ENCODE results near the gene GPR107.

DNA sequence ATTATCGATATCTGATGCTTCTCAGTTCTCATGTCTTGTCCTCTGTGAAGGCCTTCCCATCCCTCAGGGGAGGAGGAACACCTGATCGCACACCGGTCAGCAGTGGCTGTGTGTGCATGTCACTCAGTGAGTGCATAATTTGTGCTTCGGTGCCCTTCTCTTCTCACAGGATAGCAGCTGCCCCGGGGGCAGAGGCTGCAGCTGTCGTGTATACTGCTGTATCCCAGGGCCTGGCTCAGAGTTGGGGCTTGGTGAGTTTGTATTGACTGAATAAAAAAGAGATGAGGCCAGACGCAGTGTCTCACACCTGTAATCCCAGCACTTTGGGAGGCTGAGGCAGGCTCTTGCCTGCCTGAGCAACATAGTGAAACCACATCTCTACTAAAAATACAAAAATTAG lies 68.8 kb downstream of the GPR107 start:
- TF ChIP-seq, protein P1, sequence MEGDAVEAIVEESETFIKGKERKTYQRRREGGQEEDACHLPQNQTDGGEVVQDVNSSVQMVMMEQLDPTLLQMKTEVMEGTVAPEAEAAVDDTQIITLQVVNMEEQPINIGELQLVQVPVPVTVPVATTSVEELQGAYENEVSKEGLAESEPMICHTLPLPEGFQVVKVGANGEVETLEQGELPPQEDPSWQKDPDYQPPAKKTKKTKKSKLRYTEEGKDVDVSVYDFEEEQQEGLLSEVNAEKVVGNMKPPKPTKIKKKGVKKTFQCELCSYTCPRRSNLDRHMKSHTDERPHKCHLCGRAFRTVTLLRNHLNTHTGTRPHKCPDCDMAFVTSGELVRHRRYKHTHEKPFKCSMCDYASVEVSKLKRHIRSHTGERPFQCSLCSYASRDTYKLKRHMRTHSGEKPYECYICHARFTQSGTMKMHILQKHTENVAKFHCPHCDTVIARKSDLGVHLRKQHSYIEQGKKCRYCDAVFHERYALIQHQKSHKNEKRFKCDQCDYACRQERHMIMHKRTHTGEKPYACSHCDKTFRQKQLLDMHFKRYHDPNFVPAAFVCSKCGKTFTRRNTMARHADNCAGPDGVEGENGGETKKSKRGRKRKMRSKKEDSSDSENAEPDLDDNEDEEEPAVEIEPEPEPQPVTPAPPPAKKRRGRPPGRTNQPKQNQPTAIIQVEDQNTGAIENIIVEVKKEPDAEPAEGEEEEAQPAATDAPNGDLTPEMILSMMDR (IDR thresholded peaks at IDR 0.05), result no peak
- TF ChIP-seq JUNB (IDR thresholded peaks at IDR 0.05), result no peak
- TF ChIP-seq, protein P2, sequence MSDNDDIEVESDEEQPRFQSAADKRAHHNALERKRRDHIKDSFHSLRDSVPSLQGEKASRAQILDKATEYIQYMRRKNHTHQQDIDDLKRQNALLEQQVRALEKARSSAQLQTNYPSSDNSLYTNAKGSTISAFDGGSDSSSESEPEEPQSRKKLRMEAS (IDR thresholded peaks at IDR 0.05), result no peak
- TF ChIP-seq, protein P3, sequence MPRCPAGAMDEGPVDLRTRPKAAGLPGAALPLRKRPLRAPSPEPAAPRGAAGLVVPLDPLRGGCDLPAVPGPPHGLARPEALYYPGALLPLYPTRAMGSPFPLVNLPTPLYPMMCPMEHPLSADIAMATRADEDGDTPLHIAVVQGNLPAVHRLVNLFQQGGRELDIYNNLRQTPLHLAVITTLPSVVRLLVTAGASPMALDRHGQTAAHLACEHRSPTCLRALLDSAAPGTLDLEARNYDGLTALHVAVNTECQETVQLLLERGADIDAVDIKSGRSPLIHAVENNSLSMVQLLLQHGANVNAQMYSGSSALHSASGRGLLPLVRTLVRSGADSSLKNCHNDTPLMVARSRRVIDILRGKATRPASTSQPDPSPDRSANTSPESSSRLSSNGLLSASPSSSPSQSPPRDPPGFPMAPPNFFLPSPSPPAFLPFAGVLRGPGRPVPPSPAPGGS (IDR thresholded peaks at IDR 0.05), result no peak
- TF ChIP-seq EP300 (IDR thresholded peaks at IDR 0.05), result no peak
- TF ChIP-seq POLR2AphosphoS2 (conservative IDR thresholded peaks at IDR 0.05; ENCODE audit: low read length), result no peak
- TF ChIP-seq MYC (IDR thresholded peaks at IDR 0.05; ENCODE audit: borderline replicate concordance, low read length), result no peak
- TF ChIP-seq RARB (CRISPR knock-in tag; IDR thresholded peaks at IDR 0.05), result no peak
- TF ChIP-seq BHLHE40 (IDR thresholded peaks at IDR 0.05; ENCODE audit: low read depth, low read length), result no peak
- no peak for TF ChIP-seq ZSCAN20 (CRISPR knock-in tag; IDR thresholded peaks at IDR 0.05)
- no peak for TF ChIP-seq CBX2 (IDR thresholded peaks at IDR 0.05; ENCODE audit: borderline replicate concordance, low read depth)
- TF ChIP-seq POLR2A (IDR thresholded peaks at IDR 0.05; ENCODE audit: low read length), result no peak
- TF ChIP-seq RNF2 (IDR thresholded peaks at IDR 0.05; ENCODE audit: borderline replicate concordance, low read depth), result no peak
- no peak for TF ChIP-seq ZC3H11A (IDR thresholded peaks at IDR 0.05)

Measured in A549 (cell line).